GM23338 (cell line): ENCODE results near the gene TTPAL.

Source experiments
- CTCF ChIP-seq, 2 experiments: fragments of 200-600 bp in 1 of 2; sonication (generic) in 1 of 2; conservative IDR thresholded peaks; 2 replicates each; pipeline versions ENCODE4 v1.5.1 to v1.6.1; 2016 to 2017; ENCODE audit warnings: antibody characterized with exemption in 2 of 2, low read depth in 2 of 2, mild to moderate bottlenecking in 2 of 2, moderate library complexity in 1 of 2
- REST ChIP-seq: IDR thresholded peaks from one replicate; pipeline ENCODE4 v1.6.1; 2018; ENCODE audit warnings: antibody characterized with exemption; ENCODE audit not compliant: unreplicated experiment

GRCh38 chr20:44489223-44489622 is 13.5 kb downstream of the TTPAL start:
- TF ChIP-seq REST (no peak), CTCF (conservative IDR thresholded peaks at IDR 0.05; ENCODE audit: low read depth in 2 of 2) (no peak)
